D721Med (cell line): ENCODE measurements around the gene EFCAB11.

ENCODE experiments used
- DNase-seq: peaks from one replicate; pipeline ENCODE4 v3.0.0; 2011; ENCODE audit warnings: low spot score; ENCODE audit not compliant: insufficient read length
- FAIRE-seq: peaks from 2 replicates; lab custom pipeline; 2011; peaks lifted over from hg19 to GRCh38; lab: Jason Lieb, UNC
- CTCF ChIP-seq: IDR thresholded peaks from 2 replicates; pipeline ENCODE4 v1.5.1; 2012; ENCODE audit warnings: mild to moderate bottlenecking, control low read depth; ENCODE audit not compliant: insufficient read depth; ENCODE audit errors: missing control alignments

Gene EFCAB11

GRCh38 chr14:89866458-89866857 is 88.1 kb downstream of the EFCAB11 start:
- FAIRE-seq (no peak), DNase-seq (no peak)
- no peak for TF ChIP-seq CTCF

GRCh38 chr14:89865153-89865552 is 89.4 kb downstream of the EFCAB11 start:
- TF ChIP-seq CTCF, result no peak
- DNase-seq, result no peak
- no peak for FAIRE-seq

DNA sequence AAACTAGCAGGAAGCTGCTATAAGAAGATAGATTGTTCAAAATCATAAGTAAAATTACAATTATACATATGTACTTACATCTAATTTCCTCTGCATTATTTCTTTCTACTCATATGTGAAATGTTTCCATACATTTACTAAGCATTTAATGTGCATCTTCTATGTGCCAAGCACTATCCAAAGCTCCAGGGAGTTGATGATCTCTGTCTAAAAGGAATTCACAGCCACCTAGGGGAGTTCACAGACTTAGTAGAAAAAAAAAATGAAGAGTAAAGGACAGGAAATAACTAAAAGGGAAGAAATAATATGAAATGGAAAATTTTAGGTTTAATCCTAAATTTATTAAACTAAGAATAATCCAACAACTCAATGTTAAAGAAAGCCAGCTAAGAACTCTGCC is 91.7 kb downstream of the EFCAB11 start:
- FAIRE-seq, result no peak
- no peak for DNase-seq
- TF ChIP-seq CTCF, result no peak

- FAIRE-seq (no peak), DNase-seq (no peak)
- TF ChIP-seq CTCF, result no peak
Observed at GRCh38 chr14:89861630-89862029, 92.9 kb downstream of the EFCAB11 start.

DNA sequence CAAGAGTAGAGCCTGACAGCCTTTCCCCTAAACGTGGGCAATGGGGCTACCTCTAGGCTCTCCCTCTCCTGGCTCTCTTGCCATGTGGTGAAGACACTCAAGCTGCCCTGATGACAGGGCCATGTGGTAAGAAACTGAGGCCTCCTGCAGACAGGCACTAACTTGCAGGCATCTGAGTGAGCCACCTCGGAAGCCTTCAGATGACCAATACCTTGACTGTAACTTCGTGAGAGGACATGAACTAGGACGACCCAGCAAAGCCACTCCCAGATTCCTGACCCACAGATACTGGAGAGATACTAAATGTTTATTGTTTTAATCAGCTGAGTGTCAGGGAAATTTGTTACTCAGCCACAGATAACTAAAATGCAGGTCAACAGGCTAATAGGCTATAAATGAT is 96.4 kb downstream of the EFCAB11 start:
- DNase-seq (no peak), FAIRE-seq (no peak)
- no peak for TF ChIP-seq CTCF

DNA sequence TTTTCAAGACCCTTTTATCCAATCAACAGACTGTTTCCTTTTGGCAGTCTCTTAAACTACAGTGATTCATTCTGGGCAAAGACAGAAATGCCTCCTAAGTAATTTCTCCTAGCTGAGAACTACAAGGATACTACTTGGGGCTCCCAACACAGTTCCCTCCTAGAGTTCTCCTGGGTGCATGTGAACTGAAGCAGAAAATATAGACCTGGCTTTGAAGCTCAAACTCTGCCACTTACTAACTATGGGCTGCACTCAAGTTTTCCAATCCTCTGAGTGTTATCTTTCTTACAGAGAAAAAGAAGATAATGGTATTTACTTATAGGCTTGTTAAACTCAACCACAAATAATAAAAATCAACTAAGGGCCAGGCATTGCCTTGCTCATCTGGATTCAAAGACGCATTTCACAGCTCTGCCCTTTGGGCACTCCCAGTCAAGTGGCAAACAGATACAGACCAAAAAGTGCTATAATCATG is 97.6 kb downstream of the EFCAB11 start:
- FAIRE-seq (no peak), DNase-seq (no peak)
- TF ChIP-seq CTCF, result no peak

DNA sequence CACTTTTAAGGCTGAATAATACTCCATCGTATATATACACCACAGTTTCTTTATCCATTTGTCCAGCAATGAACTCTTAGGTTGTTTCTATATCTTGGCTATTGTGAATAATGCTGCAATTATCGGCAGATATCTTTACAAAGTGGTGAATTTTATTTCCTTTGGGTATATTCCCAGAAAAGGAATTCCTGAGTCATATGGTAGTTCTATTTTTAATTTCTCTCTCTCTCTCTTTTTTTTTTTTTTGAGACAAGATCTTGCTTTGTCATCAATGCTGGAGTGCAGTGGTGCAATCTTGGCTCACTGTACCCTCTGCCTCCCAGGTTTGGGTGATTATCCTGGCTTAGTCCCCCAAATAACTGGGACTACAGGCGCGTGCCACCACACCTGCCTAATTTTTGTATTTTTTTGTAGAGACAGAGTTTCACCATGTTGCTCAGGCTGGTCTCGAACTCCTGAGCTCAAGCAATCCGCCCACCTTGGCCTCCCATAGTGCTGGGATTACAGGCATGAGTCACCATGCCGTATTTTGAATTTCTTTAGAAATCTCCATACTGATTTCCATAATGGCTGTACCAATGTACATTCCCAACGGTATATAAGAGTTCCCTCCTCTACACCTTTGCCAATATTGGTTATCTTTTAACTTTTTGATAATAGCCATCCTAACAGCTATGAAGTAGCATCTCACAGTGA is 98.4 kb downstream of the EFCAB11 start:
- no peak for DNase-seq
- TF ChIP-seq CTCF, result no peak
- no peak for FAIRE-seq
